ENCODE results near the gene FBLN7. TPM values are rescaled to one million over a fixed set of nuclear protein-coding genes. Genes with fewer than 3 reads are reported as not detected.

The FBLN7 gene
- total RNA-seq, 1 experiment from 2014 or later, result 0.70 TPM

GRCh38 chr2:112185131-112185530 lies 46.9 kb downstream of the FBLN7 start:
- Histone ChIP-seq H3K9me3 (ENCODE audit: insufficient read depth, low read depth) (no peaks in the 10 kb centered on the region), H3K4me1 (replicated peaks; ENCODE audit: insufficient read depth) (no peaks in the 10 kb centered on the region), H3K27me3 (ENCODE audit: insufficient read depth, low read depth) (no peaks in the 10 kb centered on the region), H3K79me2 (ENCODE audit: low read depth) (no peaks in the 10 kb centered on the region), H3K27ac (no peak overlapping the region), H3K4me2 (no peak overlapping the region), H3K4me3 (no peak overlapping the region), H2AFZ (no peak overlapping the region), H3K9me2 (ENCODE audit: insufficient read depth) (no peaks in the 10 kb centered on the region), H3F3A (ENCODE audit: insufficient read depth, low read depth) (no peaks in the 10 kb centered on the region), H3K36me3 (ENCODE audit: low read depth) (no peaks in the 10 kb centered on the region), H4K20me1 (ENCODE audit: insufficient read depth) (no peaks in the 10 kb centered on the region)
- TF ChIP-seq CTCF (conservative IDR thresholded peaks at IDR 0.05), result no peak
- TF ChIP-seq EZH2 (IDR thresholded peaks at IDR 0.05; ENCODE audit: low read depth), result no peak
- DNase-seq, result no peak
- CTCF ChIA-PET, result no interaction called here
- intact Hi-C loops (cut with micrococcal nuclease; ENCODE audit: unreplicated experiment), result no loop called here
- no TSS peak for BruUV-seq (replicated peaks)
- POLR2A ChIA-PET (ENCODE audit: unreplicated experiment), result no interaction called here

GRCh38 chr2:112187046-112187715 lies 49.0 kb downstream of the FBLN7 start:
- ChIA-PET POLR2A (ENCODE audit: unreplicated experiment) (no interaction called here), CTCF (no interaction called here)
- Histone ChIP-seq H3K4me2 (no peak overlapping the region), H3K36me3 (ENCODE audit: low read depth) (no peaks in the 10 kb centered on the region), H2AFZ (no peak overlapping the region), H3F3A (ENCODE audit: insufficient read depth, low read depth) (no peaks in the 10 kb centered on the region), H3K27ac (no peak overlapping the region), H3K27me3 (ENCODE audit: insufficient read depth, low read depth) (no peaks in the 10 kb centered on the region), H4K20me1 (ENCODE audit: insufficient read depth) (no peaks in the 10 kb centered on the region), H3K9me3 (ENCODE audit: insufficient read depth, low read depth) (no peaks in the 10 kb centered on the region), H3K9me2 (ENCODE audit: insufficient read depth) (no peaks in the 10 kb centered on the region), H3K4me3 (no peak overlapping the region), H3K79me2 (ENCODE audit: low read depth) (no peaks in the 10 kb centered on the region), H3K4me1 (replicated peaks; ENCODE audit: insufficient read depth) (no peaks in the 10 kb centered on the region)
- BruUV-seq (replicated peaks), result no TSS peak
- no peak for DNase-seq
- TF ChIP-seq EZH2 (IDR thresholded peaks at IDR 0.05; ENCODE audit: low read depth) (no peak), CTCF (conservative IDR thresholded peaks at IDR 0.05) (no peak)
- intact Hi-C loops (cut with micrococcal nuclease; ENCODE audit: unreplicated experiment), result no loop called here

- no peak overlapping the region for H3K27ac ChIP-seq
- H3K36me3 ChIP-seq (ENCODE audit: low read depth), result no peaks in the 10 kb centered on the region
- no peaks in the 10 kb centered on the region for H3K9me3 ChIP-seq (ENCODE audit: insufficient read depth, low read depth)
- no peak overlapping the region for H3K4me3 ChIP-seq
- no peak overlapping the region for H2AFZ ChIP-seq
- POLR2A ChIA-PET (ENCODE audit: unreplicated experiment), result interaction anchor here (0.6 kb wide), 1 partner anchor 24 kb away, joined by 3 read pairs; no protein-coding TSS in a partner anchor
- TF ChIP-seq CTCF (conservative IDR thresholded peaks at IDR 0.05) (no peak), EZH2 (IDR thresholded peaks at IDR 0.05; ENCODE audit: low read depth) (no peak)
- H4K20me1 ChIP-seq (ENCODE audit: insufficient read depth), result no peaks in the 10 kb centered on the region
- H3K79me2 ChIP-seq (ENCODE audit: low read depth), result no peaks in the 10 kb centered on the region
- no peaks in the 10 kb centered on the region for H3K27me3 ChIP-seq (ENCODE audit: insufficient read depth, low read depth)
- H3K9me2 ChIP-seq (ENCODE audit: insufficient read depth), result no peaks in the 10 kb centered on the region
- CTCF ChIA-PET, result no interaction called here
- intact Hi-C loops (cut with micrococcal nuclease; ENCODE audit: unreplicated experiment), result no loop called here
- H3K4me2 ChIP-seq, result no peak overlapping the region
- H3F3A ChIP-seq (ENCODE audit: insufficient read depth, low read depth), result no peaks in the 10 kb centered on the region
- BruUV-seq (replicated peaks), result no TSS peak
- DNase-seq, result no peak
- no peaks in the 10 kb centered on the region for H3K4me1 ChIP-seq (replicated peaks; ENCODE audit: insufficient read depth)
Observed at GRCh38 chr2:112187805-112188596, 49.8 kb downstream of the FBLN7 start.

All from PC-9 (cell line).